Smooth muscle cell (in vitro differentiated cells): Measurements from ENCODE around the gene PDE4A. TPM values are rescaled to one million over a fixed set of nuclear protein-coding genes. Genes with fewer than 3 reads are reported as not detected.
A peak's percentile ranks its signal among the peaks of the same experiment; 100 is the strongest.
"Not testable (repeated sequence)": the region's sequence is repeated elsewhere in the genome, so short reads cannot be mapped to it uniquely, and the experiment has no call there.

ENCODE experiments used
- DNase-seq: peaks from one replicate; lab custom pipeline; 2025; ENCODE audit not compliant: unreplicated experiment; lab: John Stamatoyannopoulos, UW
- H2AFZ ChIP-seq: fragments of 200-600 bp; sonication (generic); 2 replicates; pipeline ENCODE4 v1.6.0; 2016; ENCODE audit warnings: antibody characterized with exemption, low read depth, mild to moderate bottlenecking
- H3F3A ChIP-seq: fragments of 200-600 bp; sonication (generic); 2 replicates; pipeline ENCODE4 v1.6.0; 2017; ENCODE audit warnings: antibody characterized with exemption, low read depth
- H3K27ac ChIP-seq: fragments of 200-600 bp; sonication (generic); 2 replicates; pipeline ENCODE4 v1.5.1; 2016; ENCODE audit warnings: low read depth, mild to moderate bottlenecking
- H3K27me3 ChIP-seq: fragments of 200-600 bp; sonication (generic); 2 replicates; pipeline ENCODE4 v1.6.1; 2016; ENCODE audit warnings: low read depth, mild to moderate bottlenecking
- H3K36me3 ChIP-seq: fragments of 200-600 bp; sonication (generic); 2 replicates; pipeline ENCODE4 v1.5.1; 2016; ENCODE audit warnings: low read depth
- H3K4me1 ChIP-seq: fragments of 200-600 bp; sonication (generic); 2 replicates; pipeline ENCODE4 v1.5.1; 2016; ENCODE audit warnings: low read depth
- H3K4me2 ChIP-seq: fragments of 200-600 bp; sonication (generic); 2 replicates; pipeline ENCODE4 v1.6.0; 2016; ENCODE audit warnings: mild to moderate bottlenecking
- H3K4me3 ChIP-seq: fragments of 200-600 bp; sonication (generic); 2 replicates; pipeline ENCODE4 v1.5.1; 2016; ENCODE audit warnings: mild to moderate bottlenecking
- H3K79me2 ChIP-seq: fragments of 200-600 bp; sonication (generic); 2 replicates; pipeline ENCODE4 v1.6.0; 2016; ENCODE audit warnings: low read depth, mild to moderate bottlenecking
- H3K9ac ChIP-seq: fragments of 200-600 bp; sonication (generic); 2 replicates; pipeline ENCODE4 v1.6.0; 2016; ENCODE audit warnings: low read depth
- H3K9me3 ChIP-seq: fragments of 200-600 bp; sonication (generic); replicated peaks from 2 replicates; pipeline ENCODE4 v1.5.1; 2016; ENCODE audit warnings: low read depth
- H4K20me1 ChIP-seq: fragments of 200-600 bp; sonication (generic); 2 replicates; pipeline ENCODE4 v1.6.0; 2016; ENCODE audit warnings: low read depth
- CTCF ChIP-seq: fragments of 200-600 bp; sonication (generic); IDR thresholded peaks from 2 replicates; pipeline ENCODE4 v1.5.1; 2017; ENCODE audit warnings: borderline replicate concordance, mild to moderate bottlenecking, antibody characterized with exemption; ENCODE audit not compliant: insufficient read depth, poor library complexity, severe bottlenecking
- WGBS: methylation state at CpG from one replicate; pipeline ENCODE4 v1.1.7; 2016; ENCODE audit warnings: low lambda C conversion rate; 5-methylcytosine and 5-hydroxymethylcytosine counted together
- polyA plus RNA-seq: library from polyadenylated mRNA; unstranded; fragments of >200 nt; fragmentation: Nextera tagmentation; extraction: Ambion mirVana; gene quantifications from 2 replicates; pipeline ENCODE4 v1.2.1, GENCODE V29; 2016
- total RNA-seq: library from RNA; depleted of rRNA; stranded (reverse); fragments of >200 nt; gene quantifications from 2 replicates; pipeline ENCODE4 v1.2.3, GENCODE V29; 2014

The PDE4A gene
- total and polyA plus RNA-seq, 2 experiments from 2014 or later = 2.7 to 16.4 TPM

- Histone ChIP-seq H3K9ac (no peak overlapping the region), H3K4me2 (no peak overlapping the region), H3F3A (no peaks in the 10 kb centered on the region), H3K79me2 (peaks cover 21% of the 10 kb centered on the region), H2AFZ (no peak overlapping the region), H3K4me1 (peaks cover 11% of the 10 kb centered on the region), H3K27me3 (no peaks in the 10 kb centered on the region), H4K20me1 (peaks cover 13% of the 10 kb centered on the region), H3K9me3 (no peaks in the 10 kb centered on the region), H3K27ac (no peak overlapping the region), H3K36me3 (no peaks in the 10 kb centered on the region), H3K4me3 (no peak overlapping the region)
- WGBS = 91% methylated on average over 6 of the region's 6 CpGs
- DNase-seq = no peak
- TF ChIP-seq CTCF = no peak
Measured at GRCh38 chr19:10406191-10406590, 14.1 kb upstream of the PDE4A start.

- H3K79me2 ChIP-seq = peaks cover 12% of the 10 kb centered on the region
- no peak for DNase-seq
- H3K9me3 ChIP-seq = no peaks in the 10 kb centered on the region
- H3K9ac ChIP-seq = no peak overlapping the region
- H4K20me1 ChIP-seq = peaks cover 5% of the 10 kb centered on the region
- H3K4me3 ChIP-seq = no peak overlapping the region
- H3K27ac ChIP-seq = no peak overlapping the region
- no peak for TF ChIP-seq CTCF
- no peaks in the 10 kb centered on the region for H3K36me3 ChIP-seq
- peaks cover 5% of the 10 kb centered on the region for H3K4me1 ChIP-seq
- H3F3A ChIP-seq = no peaks in the 10 kb centered on the region
- H3K4me2 ChIP-seq = no peak overlapping the region
- no peaks in the 10 kb centered on the region for H3K27me3 ChIP-seq
- H2AFZ ChIP-seq = no peak overlapping the region
Measured at GRCh38 chr19:10407096-10407495, 13.2 kb upstream of the PDE4A start.

- Histone ChIP-seq H3F3A (no peaks in the 10 kb centered on the region), H3K4me2 (peak overlapping the region; percentile 39), H3K27ac (peak overlapping the region; percentile 46), H3K27me3 (no peaks in the 10 kb centered on the region), H3K36me3 (no peaks in the 10 kb centered on the region), H3K4me3 (no peak overlapping the region), H2AFZ (peak overlapping the region; percentile 24), H3K9me3 (no peaks in the 10 kb centered on the region), H3K4me1 (no peaks in the 10 kb centered on the region), H3K79me2 (no peaks in the 10 kb centered on the region), H4K20me1 (no peaks in the 10 kb centered on the region), H3K9ac (no peak overlapping the region)
- 61% methylated on average over 17 of the region's 18 CpGs for WGBS
- DNase-seq = no peak
- no peak for TF ChIP-seq CTCF
Measured at GRCh38 chr19:10408511-10409283, 11.6 kb upstream of the PDE4A start.

- H3K79me2 ChIP-seq, H3K27ac ChIP-seq, H2AFZ ChIP-seq, DNase-seq, H3K27me3 ChIP-seq, H4K20me1 ChIP-seq, H3K9me3 ChIP-seq, H3K4me3 ChIP-seq, H3K4me2 ChIP-seq, H3K36me3 ChIP-seq, H3K4me1 ChIP-seq, H3K9ac ChIP-seq, H3F3A ChIP-seq: not testable (repeated sequence)
- WGBS = 92% methylated on average over 5 of the region's 5 CpGs
Measured at GRCh38 chr19:10411224-10411623, 9.1 kb upstream of the PDE4A start.
